ENCODE data around the gene LPP. TPM values are rescaled to one million over a fixed set of nuclear protein-coding genes. Genes with fewer than 3 reads are reported as not detected.

The LPP gene
- polyA plus RNA-seq, 1 experiment = 60.0 TPM

- POLR2A ChIA-PET = no interaction called here
- CTCF ChIA-PET = interaction anchor here (0.5 to 2.1 kb wide), 6 partner anchors 387 to 689 kb away, joined by 3 to 9 read pairs (median 4); no protein-coding TSS in a partner anchor
- no peaks in the 10 kb centered on the region for H3K36me3 ChIP-seq (ENCODE audit: control insufficient read depth, insufficient read depth, low read length)
- no peak for TF ChIP-seq CTCF (IDR thresholded peaks at IDR 0.05; ENCODE audit: insufficient read depth, low read depth, low read length)
- no peak for DNase-seq (ENCODE audit: low read depth)
- no peaks in the 10 kb centered on the region for H3K27me3 ChIP-seq (ENCODE audit: control insufficient read depth, insufficient read depth, low read length)
- no peak overlapping the region for H3K4me3 ChIP-seq (ENCODE audit: low read depth, low read length)
Observed at GRCh38 chr3:188267790-188268335, 113.9 kb downstream of the LPP start.

GRCh38 chr3:188268336-188268735 lies 114.4 kb downstream of the LPP start:
- CTCF ChIA-PET = interaction anchor here (0.6 to 2.1 kb wide), 4 partner anchors 447 to 687 kb away, joined by 3 to 8 read pairs (median 4); no protein-coding TSS in a partner anchor
- H3K27me3 ChIP-seq (ENCODE audit: control insufficient read depth, insufficient read depth, low read length) = no peaks in the 10 kb centered on the region
- POLR2A ChIA-PET = no interaction called here
- DNase-seq (ENCODE audit: low read depth) = no peak
- no peaks in the 10 kb centered on the region for H3K36me3 ChIP-seq (ENCODE audit: control insufficient read depth, insufficient read depth, low read length)
- no peak for TF ChIP-seq CTCF (IDR thresholded peaks at IDR 0.05; ENCODE audit: insufficient read depth, low read depth, low read length)
- no peak overlapping the region for H3K4me3 ChIP-seq (ENCODE audit: low read depth, low read length)

GRCh38 chr3:188269040-188269439 lies 115.1 kb downstream of the LPP start:
- H3K36me3 ChIP-seq (ENCODE audit: control insufficient read depth, insufficient read depth, low read length) = no peaks in the 10 kb centered on the region
- POLR2A ChIA-PET = no interaction called here
- CTCF ChIA-PET = interaction anchor here (0.6 to 2.1 kb wide), 4 partner anchors 86 to 686 kb away, joined by 3 to 8 read pairs (median 4); no protein-coding TSS in a partner anchor
- TF ChIP-seq CTCF (IDR thresholded peaks at IDR 0.05; ENCODE audit: insufficient read depth, low read depth, low read length) = no peak
- DNase-seq (ENCODE audit: low read depth) = no peak
- H3K27me3 ChIP-seq (ENCODE audit: control insufficient read depth, insufficient read depth, low read length) = no peaks in the 10 kb centered on the region
- no peak overlapping the region for H3K4me3 ChIP-seq (ENCODE audit: low read depth, low read length)

- no peak for TF ChIP-seq CTCF (IDR thresholded peaks at IDR 0.05; ENCODE audit: insufficient read depth, low read depth, low read length)
- CTCF ChIA-PET = interaction anchor here (0.8 to 1.5 kb wide), 3 partner anchors 530 to 685 kb away, joined by 3 to 6 read pairs (median 4); no protein-coding TSS in a partner anchor
- Histone ChIP-seq H3K36me3 (ENCODE audit: control insufficient read depth, insufficient read depth, low read length) (no peaks in the 10 kb centered on the region), H3K4me3 (ENCODE audit: low read depth, low read length) (no peak overlapping the region), H3K27me3 (ENCODE audit: control insufficient read depth, insufficient read depth, low read length) (no peaks in the 10 kb centered on the region)
- DNase-seq (ENCODE audit: low read depth) = peak; percentile 77
- POLR2A ChIA-PET = interaction anchor here (0.5 to 0.9 kb wide), 8 partner anchors 60 to 762 kb away, joined by 3 to 28 read pairs (median 4); partner anchors contain the start of gene BCL6
Observed at GRCh38 chr3:188270423-188270972, 116.5 kb downstream of the LPP start.

GRCh38 chr3:188271226-188271914 lies 117.4 kb downstream of the LPP start:
- CTCF ChIA-PET = interaction anchor here (0.8 to 2.2 kb wide), 7 partner anchors 133 to 684 kb away, joined by 3 to 11 read pairs (median 3); no protein-coding TSS in a partner anchor
- H3K27me3 ChIP-seq (ENCODE audit: control insufficient read depth, insufficient read depth, low read length) = no peaks in the 10 kb centered on the region
- DNase-seq (ENCODE audit: low read depth) = no peak
- H3K4me3 ChIP-seq (ENCODE audit: low read depth, low read length) = no peak overlapping the region
- H3K36me3 ChIP-seq (ENCODE audit: control insufficient read depth, insufficient read depth, low read length) = no peaks in the 10 kb centered on the region
- POLR2A ChIA-PET = interaction anchor here (0.5 to 0.6 kb wide), 3 partner anchors 526 to 531 kb away, joined by 4 to 5 read pairs (median 4); partner anchors contain the start of gene BCL6
- no peak for TF ChIP-seq CTCF (IDR thresholded peaks at IDR 0.05; ENCODE audit: insufficient read depth, low read depth, low read length)
